Spleen (tissue), 11 donors: ENCODE results near the gene ILF2. TPM values are rescaled to one million over a fixed set of nuclear protein-coding genes. Genes with fewer than 3 reads are reported as not detected.

Source experiments
- DNase-seq: peaks from one replicate; pipeline ENCODE4 v3.0.0-alpha.2; 2020
- H3K27ac ChIP-seq, 8 donors: fragments of 200-600 bp; sonication (generic) in 7 of 8; 1 replicate in 4 of 8; 2 replicates in 4 of 8; pipeline versions ENCODE4 v1.5.0 to v1.8.0; 2016 to 2021; ENCODE audit warnings: inconsistent platforms in 4 of 8, mild to moderate bottlenecking in 4 of 8, moderate library complexity in 1 of 8
- H3K27me3 ChIP-seq, 7 donors: fragments of 200-600 bp; sonication (generic) in 6 of 7; replicated peaks in 1 of 7; 1 replicate in 4 of 7; 2 replicates in 3 of 7; pipeline versions ENCODE4 v1.5.0 to v1.8.0; 2016 to 2021; ENCODE audit warnings: inconsistent platforms in 3 of 7, mild to moderate bottlenecking in 1 of 7
- H3K36me3 ChIP-seq, 6 donors: fragments of 200-600 bp; sonication (generic) in 5 of 6; 1 replicate in 4 of 6; 2 replicates in 2 of 6; pipeline versions ENCODE4 v1.5.0 to v1.8.0; 2016 to 2021; ENCODE audit warnings: inconsistent platforms in 2 of 6
- H3K4me1 ChIP-seq, 6 donors: fragments of 200-600 bp; sonication (generic) in 5 of 6; 1 replicate in 3 of 6; 2 replicates in 3 of 6; pipeline versions ENCODE4 v1.5.0 to v1.8.0; 2016 to 2021; ENCODE audit warnings: inconsistent platforms in 3 of 6
- H3K4me3 ChIP-seq, 8 donors: fragments of 200-600 bp; sonication (generic) in 7 of 8; 1 replicate in 4 of 8; 2 replicates in 4 of 8; pipeline versions ENCODE4 v1.5.0 to v1.8.0; 2016 to 2021; ENCODE audit warnings: inconsistent platforms in 4 of 8, mild to moderate bottlenecking in 4 of 8, moderate library complexity in 2 of 8
- H3K9me3 ChIP-seq, 8 donors: fragments of 200-600 bp; sonication (generic) in 7 of 8; 1 replicate in 4 of 8; 2 replicates in 4 of 8; pipeline versions ENCODE4 v1.5.0 to v1.8.0; 2016 to 2021; ENCODE audit warnings: inconsistent platforms in 4 of 8
- CTCF ChIP-seq, 11 experiments: fragments of 200-600 bp in 7 of 11; fragments of 450-650 bp in 4 of 11; sonication (generic) in 4 of 11; IDR thresholded peaks in 8 of 11; conservative IDR thresholded peaks in 3 of 11; 1 replicate in 7 of 11; 2 replicates in 4 of 11; pipeline versions ENCODE4 v1.4.0 to v1.8.0; 2016 to 2021; ENCODE audit warnings: antibody characterized with exemption in 11 of 11, inconsistent platforms in 4 of 11, mild to moderate bottlenecking in 1 of 11
- POLR2A ChIP-seq, 3 donors: fragments of 450-650 bp; IDR thresholded peaks; one replicate each; pipeline ENCODE4 v1.5.1; 2017; ENCODE audit warnings: antibody characterized with exemption in 3 of 3, mild to moderate bottlenecking in 1 of 3
- POLR2AphosphoS5 ChIP-seq, 3 donors: sonication (generic); formaldehyde crosslinking; IDR thresholded peaks; one replicate each; pipeline ENCODE4 v1.5.1; 2017; ENCODE audit warnings: antibody characterized with exemption in 3 of 3
- WGBS, 5 donors: extraction: QIAGEN DNeasy Blood & Tissue Kit in 3 of 5; methylation state at CpG; one replicate each; pipeline versions ENCODE4 v1.1.5 to v1.1.7; 2013 to 2018; 5-methylcytosine and 5-hydroxymethylcytosine counted together
- intact Hi-C: fragments of 100-400 bp; cut with DNase I; formaldehyde crosslinking; loops from one replicate; pipeline ENCODE4 v1.15.0; 2023; ENCODE audit warnings: low total_unique reads
- polyA plus RNA-seq, 3 donors: library from polyadenylated mRNA; stranded (reverse); fragments of 200-250 nt; gene quantifications; one replicate each; pipeline ENCODE4 v1.2.1, GENCODE V29; 2013
- total RNA-seq, 7 donors: library from RNA; depleted of rRNA in 3 of 7; stranded (reverse); fragments of >200 nt in 3 of 7; fragmentation: NEBNext Ultra II Directional in 4 of 7; extraction: Animal tissue kit (Norgen Biotek cat#: 25700) in 4 of 7; gene quantifications; one replicate each; pipeline versions ENCODE4 v1.1.0 to v1.2.1, GENCODE V29; 2016 to 2021
- donor health status: healthy with polysubstance abuse.
- donor health status: DM: no; HTN: no; CAD: no; lungs with moderate emphysema.
- donor health status: DM: no; HTN: no; CAD: no.
- donor health status: Bipolar disorder and iron deficiency.
- donor health status: healthy.
- donor health status: DM: no; HTN: no; CAD: no.
- donor health status: DM: yes; HTN: yes; CAD: no.

ILF2 gene
- total and polyA plus RNA-seq, 10 donors, result 54.9 to 105 (median 83.9) TPM

- Histone ChIP-seq H3K27ac (no peak overlapping the region), H3K36me3 (no peaks in the 10 kb centered on the region), H3K27me3 (no peaks in the 10 kb centered on the region), H3K4me3 (no peak overlapping the region), H3K4me1 (no peaks in the 10 kb centered on the region), H3K9me3 (no peaks in the 10 kb centered on the region)
- intact Hi-C loops, result no loop called here
- 69 to 84% (median 78%) methylated on average over 12 to 18 of the region's 18 CpGs for WGBS, 5 donors
- no peak for DNase-seq
- TF ChIP-seq POLR2A (IDR thresholded peaks at IDR 0.05), result no peak
Measured at GRCh38 chr1:153688736-153689328, 18.0 kb upstream of the ILF2 start.

GRCh38 chr1:153688276-153688675 lies 17.5 kb upstream of the ILF2 start:
- Histone ChIP-seq H3K27me3 (no peaks in the 10 kb centered on the region), H3K4me3 (no peak overlapping the region), H3K4me1 (no peaks in the 10 kb centered on the region), H3K36me3 (no peaks in the 10 kb centered on the region), H3K9me3 (no peaks in the 10 kb centered on the region), H3K27ac (no peak overlapping the region)
- TF ChIP-seq POLR2AphosphoS5 (IDR thresholded peaks at IDR 0.05) (no peak), CTCF (IDR thresholded peaks at IDR 0.05 in 8 of 11, conservative IDR thresholded peaks at IDR 0.05 in 3 of 11) (no peak), POLR2A (IDR thresholded peaks at IDR 0.05) (no peak)
- WGBS, 5 donors, result 74 to 86% (median 82%) methylated on average over 7 of the region's 7 CpGs
- intact Hi-C loops, result no loop called here
- no peak for DNase-seq

DNA sequence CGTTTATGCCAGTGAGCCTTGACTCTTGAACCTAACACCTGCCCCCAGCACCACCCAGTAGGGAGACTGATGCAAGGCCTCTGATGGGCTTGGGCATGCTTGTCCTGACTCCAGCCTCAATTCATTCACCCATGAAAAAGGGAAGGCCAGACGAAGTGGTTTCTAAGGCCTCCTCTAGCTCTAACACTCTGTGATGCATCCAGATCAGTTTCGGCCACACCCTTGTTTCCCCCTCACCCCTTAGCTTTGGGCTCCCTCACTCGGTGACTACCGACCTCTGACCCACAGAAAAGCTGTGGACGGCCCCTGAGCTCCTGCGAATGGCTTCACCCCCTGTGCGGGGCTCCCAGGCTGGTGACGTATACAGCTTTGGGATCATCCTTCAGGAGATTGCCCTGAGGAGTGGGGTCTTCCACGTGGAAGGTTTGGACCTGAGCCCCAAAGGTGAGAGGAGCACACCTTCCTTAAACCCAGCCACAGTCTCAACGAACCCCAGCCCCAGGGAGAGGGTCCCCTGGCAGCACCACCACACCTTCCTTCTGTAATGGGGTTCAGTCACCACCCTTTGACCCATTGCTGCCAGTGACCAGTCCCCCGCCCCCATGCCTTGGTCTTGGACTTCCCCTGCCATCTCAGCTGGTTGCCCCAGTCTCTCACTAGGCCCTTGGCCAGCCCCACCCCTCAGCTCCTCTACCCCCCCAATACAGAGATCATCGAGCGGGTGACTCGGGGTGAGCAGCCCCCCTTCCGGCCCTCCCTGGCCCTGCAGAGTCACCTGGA lies 16.7 kb upstream of the ILF2 start:
- no peak for TF ChIP-seq POLR2A (IDR thresholded peaks at IDR 0.05)
- no peak for TF ChIP-seq CTCF (IDR thresholded peaks at IDR 0.05 in 8 of 11, conservative IDR thresholded peaks at IDR 0.05 in 3 of 11)
- TF ChIP-seq POLR2AphosphoS5 (IDR thresholded peaks at IDR 0.05), result no peak
- no peaks in the 10 kb centered on the region for H3K36me3 ChIP-seq
- no peak overlapping the region for H3K4me3 ChIP-seq

GRCh38 chr1:153685544-153686340 lies 14.9 kb upstream of the ILF2 start:
- DNase-seq, result no peak
- Histone ChIP-seq H3K27ac (no peak overlapping the region), H3K27me3 (peaks cover 0 to 11% (median 0%) of the 10 kb centered on the region in 7 donors), H3K9me3 (no peaks in the 10 kb centered on the region), H3K4me3 (no peak overlapping the region), H3K36me3 (no peaks in the 10 kb centered on the region), H3K4me1 (no peaks in the 10 kb centered on the region)
- 77 to 91% (median 79%) methylated on average over 11 of the region's 11 CpGs for WGBS, 5 donors
- intact Hi-C loops, result no loop called here
- TF ChIP-seq CTCF (IDR thresholded peaks at IDR 0.05 in 8 of 11, conservative IDR thresholded peaks at IDR 0.05 in 3 of 11) (no peak), POLR2AphosphoS5 (IDR thresholded peaks at IDR 0.05) (no peak), POLR2A (IDR thresholded peaks at IDR 0.05) (no peak)

More for the DNA sequence above, 16.7 kb upstream of the ILF2 start:
- no peaks in the 10 kb centered on the region for H3K27me3 ChIP-seq
- H3K27ac ChIP-seq, result no peak overlapping the region
- no peaks in the 10 kb centered on the region for H3K9me3 ChIP-seq
- no peak for DNase-seq
- H3K4me1 ChIP-seq, result no peaks in the 10 kb centered on the region
- WGBS, 5 donors, result 83 to 90% (median 87%) methylated on average over 13 to 16 of the region's 16 CpGs
- intact Hi-C loops, result no loop called here
